Measurements from ENCODE around the gene PPM1F. TPM values are rescaled to one million over a fixed set of nuclear protein-coding genes. Genes with fewer than 3 reads are reported as not detected.
"Not testable (repeated sequence)": the region's sequence is repeated elsewhere in the genome, so short reads cannot be mapped to it uniquely, and the experiment has no call there.

The PPM1F gene
- total RNA-seq, 2 experiments from 2014 or later = 18.2 to 18.8 TPM

DNA sequence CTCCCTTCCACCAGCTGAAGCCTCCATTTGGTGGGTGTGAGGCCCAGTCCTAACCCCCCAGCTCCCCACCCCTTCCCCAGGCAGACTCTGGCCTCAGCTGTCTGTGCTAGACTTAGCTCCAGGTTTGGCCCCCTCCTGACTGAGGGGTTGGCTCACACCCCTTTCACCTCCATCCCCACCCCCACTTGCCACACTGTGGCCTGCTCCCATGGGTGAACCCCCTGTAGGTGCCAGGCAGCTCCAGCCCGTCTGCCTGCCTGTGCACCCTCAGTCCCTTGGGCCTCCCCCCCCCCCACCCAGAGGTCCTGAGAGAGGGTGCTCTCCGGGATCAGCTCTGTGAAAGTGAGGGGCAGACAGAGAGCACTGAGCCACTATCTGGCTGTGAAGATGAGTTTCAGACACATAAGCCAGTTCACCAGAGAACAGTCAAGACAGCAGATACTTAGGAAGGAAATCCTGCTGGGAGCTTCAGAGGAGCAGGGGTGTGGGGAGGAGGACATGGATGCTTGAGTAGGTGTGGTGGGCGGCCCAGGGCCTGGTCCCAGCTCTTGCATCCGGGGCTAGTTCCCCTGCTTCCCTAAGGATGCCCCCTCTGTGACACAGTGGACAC is 36.2 kb downstream of the PPM1F start:
- ChIA-PET POLR2A (interaction anchor here (1.1 kb wide), 2 partner anchors 37 to 103 kb away, joined by 3 read pairs; no protein-coding TSS in a partner anchor), CTCF (interaction anchor here (1.3 to 1.9 kb wide), 2 partner anchors 22 to 56 kb away, joined by 4 to 5 read pairs; no protein-coding TSS in a partner anchor)
- Mint-ChIP-seq H3K27me3 (no peaks in the 10 kb centered on the region), H3K4me1 (ENCODE audit: low read depth) (no peaks in the 10 kb centered on the region), H3K27ac (no peak overlapping the region), H3K36me3 (ENCODE audit: low read depth) (no peaks in the 10 kb centered on the region), H3K4me3 (no peak overlapping the region), H3K9me3 (no peaks in the 10 kb centered on the region)
- ATAC-seq (no peak), DNase-seq (no peak)
- TF ChIP-seq, protein P1, sequence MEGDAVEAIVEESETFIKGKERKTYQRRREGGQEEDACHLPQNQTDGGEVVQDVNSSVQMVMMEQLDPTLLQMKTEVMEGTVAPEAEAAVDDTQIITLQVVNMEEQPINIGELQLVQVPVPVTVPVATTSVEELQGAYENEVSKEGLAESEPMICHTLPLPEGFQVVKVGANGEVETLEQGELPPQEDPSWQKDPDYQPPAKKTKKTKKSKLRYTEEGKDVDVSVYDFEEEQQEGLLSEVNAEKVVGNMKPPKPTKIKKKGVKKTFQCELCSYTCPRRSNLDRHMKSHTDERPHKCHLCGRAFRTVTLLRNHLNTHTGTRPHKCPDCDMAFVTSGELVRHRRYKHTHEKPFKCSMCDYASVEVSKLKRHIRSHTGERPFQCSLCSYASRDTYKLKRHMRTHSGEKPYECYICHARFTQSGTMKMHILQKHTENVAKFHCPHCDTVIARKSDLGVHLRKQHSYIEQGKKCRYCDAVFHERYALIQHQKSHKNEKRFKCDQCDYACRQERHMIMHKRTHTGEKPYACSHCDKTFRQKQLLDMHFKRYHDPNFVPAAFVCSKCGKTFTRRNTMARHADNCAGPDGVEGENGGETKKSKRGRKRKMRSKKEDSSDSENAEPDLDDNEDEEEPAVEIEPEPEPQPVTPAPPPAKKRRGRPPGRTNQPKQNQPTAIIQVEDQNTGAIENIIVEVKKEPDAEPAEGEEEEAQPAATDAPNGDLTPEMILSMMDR (IDR thresholded peaks at IDR 0.05) = no peak
- intact Hi-C loops (cut with micrococcal nuclease) = no loop called here

DNA sequence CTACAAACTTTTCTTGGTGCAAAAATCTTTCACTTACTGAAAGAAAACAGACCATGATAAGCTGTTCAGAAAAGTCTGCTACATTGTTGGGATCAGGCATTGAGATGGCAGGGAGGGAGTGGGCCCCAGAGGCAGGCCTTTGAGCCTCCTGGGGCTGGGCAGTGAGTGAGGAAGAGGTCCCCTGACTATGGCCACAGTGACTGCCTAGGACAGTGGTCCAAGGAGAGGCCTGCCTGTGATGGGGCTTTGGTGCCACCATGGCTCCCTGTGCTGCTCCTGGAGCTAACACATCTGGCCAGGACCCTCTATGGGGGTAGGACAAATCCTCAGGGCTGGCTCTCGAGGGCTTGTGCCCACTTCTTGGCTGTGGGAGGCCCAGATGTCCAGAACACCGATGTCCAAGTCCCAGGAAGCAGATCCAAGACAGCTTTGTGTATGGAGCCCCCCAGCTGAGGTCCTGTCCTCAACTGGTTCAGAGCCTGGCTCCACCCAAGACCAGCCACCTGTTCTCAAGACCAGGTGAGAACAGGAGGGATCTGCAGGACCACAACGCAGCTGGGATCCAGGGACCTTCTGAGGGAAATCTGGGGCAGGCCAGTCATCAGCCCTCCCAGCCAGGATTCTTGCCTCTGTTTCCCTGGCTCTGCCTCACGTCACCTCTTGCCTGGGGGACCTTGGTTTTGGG is 36.9 kb downstream of the PPM1F start:
- POLR2A ChIA-PET = interaction anchor here (1.1 kb wide), 2 partner anchors 37 to 104 kb away, joined by 3 read pairs; no protein-coding TSS in a partner anchor
- DNase-seq (no peak), ATAC-seq (no peak)
- TF ChIP-seq, protein P1 (IDR thresholded peaks at IDR 0.05) = no peak
- Mint-ChIP-seq H3K4me3 (no peak overlapping the region), H3K27me3 (no peaks in the 10 kb centered on the region), H3K9me3 (no peaks in the 10 kb centered on the region), H3K27ac (no peak overlapping the region), H3K4me1 (ENCODE audit: low read depth) (no peaks in the 10 kb centered on the region), H3K36me3 (ENCODE audit: low read depth) (no peaks in the 10 kb centered on the region)
- CTCF ChIA-PET = interaction anchor here (1.3 to 1.9 kb wide), 2 partner anchors 22 to 57 kb away, joined by 4 to 5 read pairs; no protein-coding TSS in a partner anchor
- intact Hi-C loops (cut with micrococcal nuclease) = no loop called here

DNA sequence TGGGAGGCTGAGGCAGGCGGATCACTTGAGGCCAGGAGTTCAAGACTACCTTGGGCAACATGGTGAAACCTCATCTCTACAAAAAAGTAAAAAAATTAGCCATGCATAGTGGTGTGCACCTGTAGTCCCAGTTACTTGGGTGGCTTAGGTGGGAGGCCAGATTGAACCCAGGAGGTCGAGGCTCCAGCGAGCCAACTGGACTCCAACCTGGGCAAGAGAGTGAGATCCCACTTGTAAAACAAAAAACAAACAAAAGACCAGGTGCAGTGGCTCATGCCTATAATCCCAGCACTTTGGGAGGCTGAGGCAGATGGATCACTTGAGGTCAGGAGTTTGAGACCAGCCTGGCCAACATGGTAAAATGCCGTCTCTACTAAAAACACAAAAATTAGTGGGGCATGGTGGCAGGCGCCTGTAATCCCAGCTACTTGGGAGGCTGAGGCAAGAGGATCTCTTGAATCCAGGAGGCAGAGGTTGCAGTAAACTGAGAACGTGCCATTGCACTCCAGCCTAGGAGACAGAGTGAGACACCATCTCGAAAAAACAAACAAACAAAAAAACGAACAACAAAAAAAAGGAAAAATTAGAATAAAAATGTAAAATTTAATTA is 38.5 kb downstream of the PPM1F start:
- H3K27ac Mint-ChIP-seq; H3K27me3 Mint-ChIP-seq; H3K36me3 Mint-ChIP-seq (ENCODE audit: low read depth); POLR2A ChIA-PET; H3K9me3 Mint-ChIP-seq; DNase-seq; intact Hi-C loops (cut with micrococcal nuclease); H3K4me1 Mint-ChIP-seq (ENCODE audit: low read depth); CTCF ChIA-PET; ATAC-seq; H3K4me3 Mint-ChIP-seq: not testable (repeated sequence)

DNA sequence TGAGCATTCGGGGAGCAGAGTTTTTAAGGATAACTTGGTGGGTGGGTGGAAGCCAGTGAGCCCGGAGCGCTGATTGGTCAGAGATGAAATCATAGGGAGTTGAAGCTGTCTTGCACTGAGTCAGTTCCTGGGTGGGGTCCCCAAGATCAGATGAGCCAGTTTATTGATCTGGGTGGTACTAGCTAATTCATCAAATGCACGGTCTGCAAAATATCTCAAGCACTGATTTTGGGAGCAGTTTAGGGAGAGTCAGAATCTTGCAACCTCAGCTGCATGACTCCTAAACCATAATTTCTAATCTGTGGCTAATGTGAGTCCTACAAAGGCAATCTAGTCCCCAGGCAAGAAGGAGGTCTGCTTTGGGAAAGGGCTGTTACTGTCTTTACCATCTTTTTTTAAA is 42.3 kb downstream of the PPM1F start:
- CTCF ChIA-PET = interaction anchor here (1.8 kb wide), 1 partner anchor 50 kb away, joined by 3 read pairs; no protein-coding TSS in a partner anchor
- H3K27ac Mint-ChIP-seq; DNase-seq; H3K36me3 Mint-ChIP-seq (ENCODE audit: low read depth); intact Hi-C loops (cut with micrococcal nuclease); H3K4me3 Mint-ChIP-seq; H3K9me3 Mint-ChIP-seq; H3K27me3 Mint-ChIP-seq; ATAC-seq; H3K4me1 Mint-ChIP-seq (ENCODE audit: low read depth): not testable (repeated sequence)
- POLR2A ChIA-PET = interaction anchor here (0.6 kb wide), 1 partner anchor 10 kb away, joined by 3 read pairs; no protein-coding TSS in a partner anchor

DNA sequence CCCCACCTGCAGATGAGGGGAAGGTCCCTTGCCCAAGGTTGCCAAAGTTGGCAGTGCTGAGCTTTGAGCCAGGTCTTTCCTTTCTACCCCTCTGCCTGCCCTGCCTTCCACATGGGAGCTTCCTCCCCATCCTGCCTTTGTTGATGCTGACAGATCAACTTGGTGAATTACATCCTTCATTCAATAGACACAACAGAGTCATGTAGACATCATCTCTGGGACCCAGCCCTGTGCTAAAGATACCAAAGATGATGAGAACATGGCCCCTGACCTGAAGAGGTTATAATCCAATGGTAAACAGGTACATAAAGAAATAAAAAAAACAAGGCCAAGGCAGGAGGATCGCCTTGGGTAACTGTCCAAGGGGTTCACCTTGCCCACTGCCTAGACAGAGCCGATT is 42.8 kb downstream of the PPM1F start:
- H3K4me3 Mint-ChIP-seq = no peak overlapping the region
- POLR2A ChIA-PET = interaction anchor here (0.6 kb wide), 1 partner anchor 10 kb away, joined by 3 read pairs; no protein-coding TSS in a partner anchor
- no peaks in the 10 kb centered on the region for H3K27me3 Mint-ChIP-seq
- no peaks in the 10 kb centered on the region for H3K36me3 Mint-ChIP-seq (ENCODE audit: low read depth)
- CTCF ChIA-PET = interaction anchor here (1.8 kb wide), 1 partner anchor 50 kb away, joined by 3 read pairs; no protein-coding TSS in a partner anchor
- H3K9me3 Mint-ChIP-seq = no peaks in the 10 kb centered on the region
- intact Hi-C loops (cut with micrococcal nuclease) = no loop called here
- no peaks in the 10 kb centered on the region for H3K4me1 Mint-ChIP-seq (ENCODE audit: low read depth)
- TF ChIP-seq, protein P1 (IDR thresholded peaks at IDR 0.05) = no peak
- no peak overlapping the region for H3K27ac Mint-ChIP-seq
- ATAC-seq (no peak), DNase-seq (no peak)

All from activated CD8-positive, alpha-beta T cell treated with anti-CD3 and anti-CD28 coated beads for 36 hours (primary cell).